NCI-H1417 treated with DMSO at 0.1 percent for 48 hours (cell line): ENCODE results near the gene C2orf72.
"Not testable (repeated sequence)": the region's sequence is repeated elsewhere in the genome, so short reads cannot be mapped to it uniquely, and the experiment has no call there.

ENCODE experiments used
- DNase-seq: peaks from one replicate; lab custom pipeline; 2025; lab: John Stamatoyannopoulos, UW

C2orf72 gene

DNA sequence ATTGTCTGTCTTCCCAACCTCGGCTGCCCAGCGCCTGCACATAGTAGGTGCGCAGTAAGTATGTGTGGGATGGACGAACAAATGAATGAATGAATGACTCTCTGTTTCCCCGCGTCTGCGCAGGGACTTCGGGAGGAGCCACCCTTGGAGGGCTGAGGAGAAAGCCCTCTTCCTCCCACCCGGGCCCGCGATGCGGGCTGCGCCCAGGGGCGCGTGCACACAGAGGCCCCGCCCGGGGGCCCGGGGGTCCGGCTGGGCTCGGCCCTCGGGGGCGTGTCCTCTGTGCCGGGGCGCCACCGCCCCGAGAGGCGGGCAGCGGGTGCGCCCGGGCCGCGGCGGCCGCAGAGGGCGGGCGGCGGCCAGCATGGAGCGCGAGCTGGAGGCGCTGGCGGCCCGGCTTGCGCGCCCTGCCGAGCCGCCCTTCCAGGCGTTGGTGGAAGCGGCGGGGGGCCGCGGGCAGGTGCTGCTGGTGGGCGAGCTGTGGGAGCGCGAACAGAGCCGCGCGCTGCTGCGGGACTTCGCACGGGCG is at the start of gene C2orf72:
Gene C2orf72, plus strand, starts transcription at position 322 of the 529 bp plus-strand sequence. Its CDS starts 43 bp downstream, at position 365.
- no peak for DNase-seq

DNA sequence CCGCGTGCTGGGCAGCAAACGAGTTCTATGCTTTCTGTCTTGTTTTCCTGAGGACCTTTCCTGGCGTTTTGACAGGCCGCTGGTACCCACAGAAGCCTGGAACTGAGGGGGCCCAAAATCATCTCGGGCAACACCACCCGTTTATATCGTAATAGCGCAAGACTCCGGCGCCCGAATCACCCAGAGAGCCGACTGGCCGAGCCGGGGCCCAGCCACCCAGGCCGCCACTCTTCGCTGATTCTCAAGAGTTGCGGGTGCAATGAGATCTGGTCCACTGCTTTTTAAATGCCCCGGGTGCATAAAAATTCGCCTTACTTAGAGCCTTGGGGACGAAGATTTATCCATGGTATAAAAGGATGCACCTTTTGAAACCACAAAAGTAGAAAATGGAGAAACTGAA is 47.6 kb upstream of the C2orf72 start:
- DNase-seq, result no peak

DNA sequence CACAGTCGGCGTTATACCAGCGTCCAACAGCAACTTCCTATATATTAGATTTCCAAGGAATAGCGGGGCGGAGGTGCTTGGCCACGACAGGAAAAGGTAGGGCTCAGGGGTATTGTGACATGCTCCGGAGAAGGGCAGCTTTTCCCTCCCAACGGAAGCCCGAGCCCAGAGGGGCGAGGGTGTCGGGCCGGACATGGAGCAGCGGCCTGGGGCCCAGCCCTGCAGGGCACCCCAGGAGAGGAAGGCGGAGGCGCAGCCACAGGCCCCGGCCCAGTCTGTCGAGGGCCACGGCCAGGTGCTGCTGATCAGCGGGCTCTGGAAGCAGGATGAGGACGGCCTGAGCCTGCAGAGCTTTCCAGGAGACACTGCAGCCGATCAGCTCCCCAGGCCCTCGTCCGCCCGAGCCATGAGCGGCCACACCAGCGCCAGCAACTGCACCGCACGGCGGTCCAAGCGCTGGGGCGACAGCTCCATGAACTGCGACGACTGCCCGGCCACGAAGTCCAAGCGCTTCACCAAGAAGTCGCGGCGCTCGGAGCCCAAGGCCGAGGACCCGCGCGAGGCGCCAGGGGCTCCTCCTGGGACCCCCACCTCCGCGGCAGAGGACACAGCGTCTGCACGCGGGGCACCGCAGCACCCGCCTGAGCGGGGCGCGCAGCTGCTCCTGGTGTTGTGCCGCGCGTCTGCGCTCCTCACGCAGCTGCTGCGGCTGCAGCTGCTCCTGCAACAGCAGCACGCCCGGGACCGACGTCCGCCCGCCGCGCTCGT is 47.0 kb upstream of the C2orf72 start:
- no peak for DNase-seq

DNA sequence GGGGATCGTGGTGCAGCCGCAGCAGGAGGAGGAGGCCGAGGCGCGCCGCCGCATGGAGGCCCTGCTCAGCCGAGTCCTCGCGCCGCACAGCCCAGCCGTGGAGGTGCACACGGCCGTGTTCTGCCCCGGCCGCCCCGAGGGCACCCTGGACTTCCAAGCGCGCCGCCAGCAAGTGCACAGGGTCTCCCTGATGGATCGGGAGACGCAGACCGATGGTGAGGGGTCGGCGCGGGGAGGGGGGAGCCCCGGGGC is 46.5 kb upstream of the C2orf72 start:
- DNase-seq, result no peak

DNA sequence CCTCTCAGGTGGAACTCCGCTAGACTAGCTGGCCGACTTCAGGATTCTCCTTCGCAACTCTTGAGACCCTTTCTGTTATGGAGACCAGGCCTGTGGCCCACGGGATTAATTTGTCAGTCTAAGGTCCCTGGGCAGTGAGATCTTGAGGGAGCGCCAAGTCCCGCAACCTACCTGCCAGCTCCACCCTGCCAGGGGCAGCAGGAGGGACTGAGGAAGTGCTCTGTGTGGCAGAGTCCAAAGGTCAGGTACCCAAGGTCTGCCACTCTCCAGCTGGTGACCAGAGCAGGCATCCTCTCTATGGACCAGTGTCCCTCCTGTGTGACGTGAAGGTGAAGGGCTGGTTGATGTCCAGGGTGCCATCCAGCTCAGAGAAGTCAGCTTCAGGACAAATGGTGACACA is 45.7 kb upstream of the C2orf72 start:
- no peak for DNase-seq

GRCh38 chr2:230995821-230996220 is 41.5 kb upstream of the C2orf72 start, which contains the start of gene SPATA3:
SPATA3 (plus strand) TSS chr2:230996121; CDS start chr2:230996234, 113 bp downstream.
- DNase-seq, result no peak

DNA sequence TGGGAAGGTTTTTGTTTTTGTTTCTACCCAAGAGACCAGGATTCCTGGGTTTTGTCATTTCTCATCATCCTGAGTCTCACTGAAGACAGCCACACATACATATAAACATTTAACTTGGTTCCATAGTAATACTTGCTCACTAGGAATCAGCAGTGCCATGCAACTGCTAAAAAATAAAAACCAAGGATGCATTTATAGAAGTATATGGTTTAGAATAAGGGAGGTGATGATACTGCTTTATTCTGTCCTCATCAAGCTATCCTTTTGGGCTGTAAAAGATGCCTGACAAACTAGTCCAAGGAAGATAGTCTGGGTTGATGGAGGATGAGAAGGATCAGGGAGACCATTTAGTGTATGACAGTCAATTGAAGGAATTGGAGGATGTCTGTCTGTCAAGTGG is 40.7 kb upstream of the C2orf72 start:
- no peak for DNase-seq

DNA sequence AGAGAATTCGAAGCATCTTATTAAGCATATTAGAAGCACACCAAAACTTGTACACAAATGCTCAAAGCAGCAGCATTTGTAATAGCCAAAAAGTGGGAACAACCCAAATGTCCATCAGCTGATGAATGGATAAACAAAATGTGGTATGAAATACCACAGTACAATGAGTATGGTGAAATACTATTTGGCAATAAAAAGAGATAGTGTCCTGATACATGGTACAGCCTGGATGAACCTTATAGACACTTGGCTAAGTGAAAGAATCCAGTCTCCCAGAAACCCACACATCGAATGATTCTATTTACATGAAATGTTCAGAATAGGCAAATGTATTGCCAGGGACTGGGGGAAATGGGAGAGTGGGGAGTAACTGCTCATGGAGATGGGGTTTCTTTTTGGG is 38.4 kb upstream of the C2orf72 start:
- no peak for DNase-seq

DNA sequence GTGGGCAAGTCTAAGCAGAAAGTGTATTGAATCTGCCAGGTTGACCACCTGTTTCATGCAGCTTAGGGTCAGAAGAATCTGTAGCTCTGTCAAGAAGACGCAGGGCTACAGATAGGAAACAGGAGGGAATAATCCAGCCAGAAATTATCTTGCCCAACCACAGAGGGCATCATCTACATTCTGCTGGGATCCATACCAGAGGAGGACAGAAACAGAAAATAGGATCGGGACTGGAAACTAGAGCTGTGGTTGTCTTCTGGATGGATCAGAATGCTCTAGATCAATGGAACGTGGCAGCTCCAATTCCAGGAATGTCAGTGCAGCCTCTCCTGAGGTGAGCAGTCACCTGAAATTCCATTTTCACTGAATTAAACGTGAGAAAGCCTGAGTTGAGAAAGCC is 37.8 kb upstream of the C2orf72 start:
- no peak for DNase-seq

- DNase-seq, result no peak
Observed at GRCh38 chr2:231000211-231000904, 37.0 kb upstream of the C2orf72 start.

DNA sequence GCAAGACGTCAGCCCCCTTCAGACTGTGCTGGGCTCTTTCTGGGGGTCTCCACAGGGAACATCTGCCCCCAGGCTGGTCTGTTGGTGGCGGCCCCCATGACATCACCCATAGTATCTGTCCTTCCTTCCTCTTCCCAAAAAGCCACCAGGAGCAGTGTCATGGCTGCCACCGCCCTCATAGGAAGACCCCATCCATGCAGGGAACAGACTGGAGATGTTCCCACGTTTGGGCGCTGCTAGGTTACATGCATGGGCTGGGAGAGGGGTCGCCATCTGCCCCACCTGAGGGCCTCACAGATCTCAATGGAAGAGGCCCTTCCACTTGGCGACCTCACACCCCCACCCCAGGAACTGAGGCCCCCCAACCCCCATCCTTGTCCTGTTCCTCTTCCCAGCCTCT is 36.3 kb upstream of the C2orf72 start:
- DNase-seq, result no peak

GRCh38 chr2:231001921-231002320 is 35.4 kb upstream of the C2orf72 start:
- DNase-seq, result no peak

GRCh38 chr2:231002641-231003040 is 34.7 kb upstream of the C2orf72 start:
- DNase-seq, result no peak

DNA sequence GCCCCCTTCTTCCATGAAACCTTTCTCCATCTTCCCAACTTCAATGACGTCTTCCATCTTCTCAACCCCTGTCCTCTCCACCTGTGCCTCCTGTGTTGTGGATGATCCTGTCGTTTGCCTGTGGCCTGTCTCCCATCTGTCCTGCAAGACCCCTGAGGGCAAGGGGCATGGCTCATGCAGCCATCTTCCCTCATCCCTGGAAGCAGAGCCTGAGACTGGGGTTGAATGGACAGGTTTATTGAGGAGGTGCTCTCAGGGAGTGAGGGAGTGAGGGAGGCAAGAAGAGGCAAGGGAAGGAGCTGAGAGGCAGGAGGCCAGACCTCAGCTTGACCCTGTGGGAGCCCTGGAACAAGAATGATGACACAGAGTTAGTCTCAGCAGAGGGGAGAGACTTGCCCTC is 34.1 kb upstream of the C2orf72 start:
- DNase-seq, result no peak

- DNase-seq, result not testable (repeated sequence)
Observed at GRCh38 chr2:231004930-231005329, 32.4 kb upstream of the C2orf72 start.

DNA sequence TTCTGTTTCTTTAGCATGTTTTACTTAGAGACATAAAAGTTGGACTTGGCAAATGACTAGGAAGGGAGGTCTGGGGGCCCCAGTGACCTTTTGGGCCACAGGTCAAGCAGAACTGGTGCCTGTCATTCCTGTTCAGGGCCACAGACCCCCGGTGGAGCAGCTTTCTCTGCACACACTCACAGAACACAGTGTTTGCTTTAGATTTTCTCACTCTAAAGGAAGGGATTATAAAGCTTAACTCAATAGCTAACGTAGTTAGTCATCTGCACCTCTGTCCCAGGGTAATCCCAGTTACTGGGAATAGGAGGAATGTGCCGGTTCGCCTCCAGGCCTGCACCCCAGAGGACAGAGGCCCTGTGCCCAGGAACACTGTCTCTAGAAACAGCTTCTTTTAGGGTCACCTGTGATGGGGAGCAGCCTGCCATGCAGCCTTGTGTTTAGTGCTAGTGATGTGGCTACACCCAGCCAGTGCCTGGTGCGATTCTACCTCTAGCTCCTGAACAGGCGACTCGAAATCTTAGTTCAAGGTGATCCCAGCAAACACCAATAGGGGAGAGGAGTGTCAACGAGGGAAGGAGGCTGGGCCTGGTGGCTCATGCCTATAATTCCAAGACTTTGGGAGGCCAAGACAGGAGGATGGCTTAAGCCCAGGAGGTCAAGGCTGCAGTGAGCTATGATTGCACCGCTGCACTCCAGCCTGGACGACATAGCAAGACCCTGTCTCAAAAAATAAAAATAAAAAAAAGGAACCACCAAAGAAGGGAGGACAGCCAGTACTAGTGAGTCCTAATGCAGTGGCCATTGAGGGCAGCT is 29.8 kb upstream of the C2orf72 start:
- no peak for DNase-seq

DNA sequence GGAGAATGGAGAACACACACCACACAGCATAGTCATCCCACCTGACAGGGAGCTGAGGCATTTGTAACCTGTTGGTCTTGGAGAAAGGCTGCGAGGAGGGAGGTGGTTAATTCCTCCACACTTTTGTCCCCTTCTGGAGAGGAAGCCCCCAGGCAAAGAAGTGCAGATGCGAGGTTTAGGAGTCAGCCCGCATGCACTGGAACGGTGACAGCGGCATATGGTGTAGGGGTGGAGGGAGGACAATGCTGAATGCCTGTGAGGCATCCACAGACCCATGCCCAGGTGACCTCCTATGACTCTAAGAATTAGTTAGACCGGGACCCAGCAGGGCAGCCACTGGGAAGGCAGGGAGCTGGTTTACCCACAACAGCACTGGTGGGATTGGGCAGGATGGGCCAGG is 29.2 kb upstream of the C2orf72 start:
- no peak for DNase-seq

- DNase-seq, result no peak
Observed at GRCh38 chr2:231009236-231009919, 27.9 kb upstream of the C2orf72 start.

DNA sequence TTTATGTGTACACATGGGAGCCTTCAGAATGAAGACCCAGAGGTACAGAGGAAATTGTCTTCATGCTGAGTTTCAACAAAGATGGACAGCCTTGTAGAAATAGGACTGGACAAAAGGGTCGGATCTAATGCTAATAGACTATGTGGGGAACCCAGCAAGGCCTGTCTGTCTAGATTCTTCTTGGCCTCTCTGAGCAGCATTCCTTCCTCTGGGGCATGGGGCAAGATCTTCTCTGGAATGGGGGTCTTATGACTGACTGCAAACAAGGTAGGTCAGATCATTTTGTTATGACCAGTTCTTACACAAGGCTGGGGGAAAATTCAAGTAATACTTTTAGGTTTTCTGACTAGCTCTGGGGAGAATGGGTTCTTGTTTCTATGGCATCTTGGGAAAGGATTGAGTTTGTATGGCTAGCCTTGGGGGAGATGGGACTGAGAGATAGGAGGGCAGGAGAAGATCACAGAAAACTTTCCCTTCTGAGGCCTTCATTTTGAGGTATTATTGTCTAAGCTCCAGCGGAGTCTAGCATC is 27.1 kb upstream of the C2orf72 start:
- no peak for DNase-seq

DNA sequence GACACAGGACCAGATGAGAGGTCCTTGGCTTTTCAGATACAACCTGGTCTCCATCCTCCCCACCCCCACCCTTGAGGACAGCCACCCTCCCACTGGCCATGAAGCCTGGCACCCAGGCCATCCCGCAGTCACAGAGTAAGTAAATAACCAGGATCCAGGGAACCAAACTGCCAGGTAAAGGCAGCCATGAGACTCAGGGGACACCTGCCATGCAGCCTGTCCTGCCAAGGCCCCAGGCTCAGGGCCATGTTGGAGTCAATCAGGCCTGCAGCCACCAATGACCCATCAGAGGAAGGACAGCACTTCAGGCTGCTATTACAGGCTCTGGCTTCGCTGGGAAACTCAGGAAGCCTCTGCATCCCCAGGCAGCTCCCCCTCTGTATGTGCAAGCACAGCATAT is 25.8 kb upstream of the C2orf72 start:
- no peak for DNase-seq

GRCh38 chr2:231012463-231012862 is 24.9 kb upstream of the C2orf72 start:
- no peak for DNase-seq

DNA sequence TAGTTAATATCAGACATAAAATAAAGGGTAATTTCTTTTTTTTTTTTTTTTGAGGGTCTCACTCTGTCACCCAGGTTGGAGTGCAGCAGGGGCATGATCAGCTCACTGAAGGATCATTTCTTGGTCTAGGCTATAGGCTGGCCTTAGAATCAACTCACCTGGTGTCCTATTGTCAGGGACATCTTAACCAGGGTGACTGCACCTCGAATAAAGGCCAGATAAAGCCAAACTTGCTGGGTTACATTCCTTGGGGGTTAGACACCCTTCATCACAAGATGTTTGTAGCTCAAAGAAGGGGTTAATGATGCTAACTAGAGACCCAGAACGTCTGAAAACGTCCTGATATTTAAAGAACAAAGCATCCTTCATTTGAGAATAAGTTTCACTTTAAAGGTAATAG is 23.5 kb upstream of the C2orf72 start:
- DNase-seq, result no peak
